Keratinocyte (primary cell): Measurements from ENCODE around the gene ETNK2. TPM values are rescaled to one million over a fixed set of nuclear protein-coding genes. Genes with fewer than 3 reads are reported as not detected.

Source experiments
- DNase-seq: peaks from one replicate; pipeline ENCODE4 v3.0.0-alpha.2; 2011; ENCODE audit warnings: low read depth, missing footprints, low spot score
- FAIRE-seq: peaks from 2 replicates; lab custom pipeline; 2011; peaks lifted over from hg19 to GRCh38; lab: Jason Lieb, UNC
- H2AFZ ChIP-seq: 2 replicates; pipeline ENCODE4 v1.6.0; 2012; ENCODE audit warnings: low read length, control low read depth, inconsistent platforms; ENCODE audit not compliant: control insufficient read depth
- H3K27ac ChIP-seq: 2 replicates; pipeline ENCODE4 v1.5.1; 2011; ENCODE audit warnings: low read length; ENCODE audit not compliant: control insufficient read depth, insufficient read depth
- H3K27me3 ChIP-seq: 3 replicates; pipeline ENCODE4 v1.6.0; 2011; ENCODE audit warnings: low read length; ENCODE audit not compliant: control insufficient read depth, insufficient read depth; ENCODE audit errors: extremely low read depth
- H3K36me3 ChIP-seq, 2 experiments: 2 replicates in 1 of 2; 3 replicates in 1 of 2; pipeline ENCODE4 v1.5.1; 2011; ENCODE audit warnings: low read length in 2 of 2, mild to moderate bottlenecking in 1 of 2; ENCODE audit not compliant: control insufficient read depth in 2 of 2, insufficient read depth in 2 of 2; ENCODE audit errors: extremely low read depth in 1 of 2
- H3K4me1 ChIP-seq: 3 replicates; pipeline ENCODE4 v1.5.1; 2011; ENCODE audit warnings: low read length; ENCODE audit not compliant: control insufficient read depth, insufficient read depth; ENCODE audit errors: extremely low read depth
- H3K4me2 ChIP-seq: 3 replicates; pipeline ENCODE4 v1.6.0; 2011; ENCODE audit warnings: low read depth, low read length; ENCODE audit not compliant: control insufficient read depth, insufficient read depth; ENCODE audit errors: extremely low read depth
- H3K4me3 ChIP-seq, 3 experiments: fragments of 200-600 bp in 1 of 3; sonication (generic) in 1 of 3; 2 replicates in 2 of 3; 3 replicates in 1 of 3; pipeline ENCODE4 v1.5.1; 2011 to 2016; ENCODE audit warnings: low read length in 3 of 3, mild to moderate bottlenecking in 3 of 3, control low read depth in 2 of 3, inconsistent platforms in 1 of 3, low read depth in 1 of 3, mixed read lengths in 1 of 3, mixed run types in 1 of 3, moderate library complexity in 1 of 3; ENCODE audit not compliant: control insufficient read depth in 2 of 3, insufficient read depth in 2 of 3; ENCODE audit errors: extremely low read depth in 1 of 3
- H3K79me2 ChIP-seq: 2 replicates; pipeline ENCODE4 v1.6.0; 2012; ENCODE audit warnings: low read length; ENCODE audit not compliant: control insufficient read depth, insufficient read depth
- H3K9ac ChIP-seq: 3 replicates; pipeline ENCODE4 v1.6.0; 2011; ENCODE audit warnings: low read length; ENCODE audit not compliant: control insufficient read depth, insufficient read depth; ENCODE audit errors: extremely low read depth
- H3K9me1 ChIP-seq: 3 replicates; pipeline ENCODE4 v1.6.0; 2011; ENCODE audit warnings: low read length; ENCODE audit not compliant: control insufficient read depth, insufficient read depth; ENCODE audit errors: extremely low read depth
- H3K9me3 ChIP-seq: 2 replicates; pipeline ENCODE4 v1.5.1; 2012; ENCODE audit warnings: low read depth, low read length; ENCODE audit not compliant: control insufficient read depth
- H4K20me1 ChIP-seq: 3 replicates; pipeline ENCODE4 v1.6.0; 2011; ENCODE audit warnings: low read length; ENCODE audit not compliant: control insufficient read depth, insufficient read depth; ENCODE audit errors: extremely low read depth
- CTCF ChIP-seq, 3 experiments: IDR thresholded peaks in 1 of 3; conservative IDR thresholded peaks in 1 of 3; optimal IDR thresholded peaks in 1 of 3; 2 replicates in 2 of 3; 3 replicates in 1 of 3; pipeline versions ENCODE3 to v1.5.1; 2011; ENCODE audit warnings: low read length in 3 of 3, mild to moderate bottlenecking in 3 of 3, moderate library complexity in 2 of 3, control low read depth in 1 of 3, inconsistent platforms in 1 of 3; ENCODE audit not compliant: insufficient read depth in 2 of 3; ENCODE audit errors: extremely low read depth in 1 of 3
- EZH2 ChIP-seq: IDR thresholded peaks from one replicate; pipeline ENCODE4 v1.6.1; 2012; ENCODE audit warnings: inconsistent platforms, mild to moderate bottlenecking, low read length, moderate library complexity
- dilution Hi-C: fragments of 300-500 bp; cut with MboI; formaldehyde crosslinking; loops from one replicate; pipeline ENCODE4 v1.7.0; 2020; ENCODE audit warnings: low sequenced_read_pairs; ENCODE audit not compliant: extremely low pct_ligation_motif_present
- polyA plus RNA-seq, 5 experiments: library from polyadenylated mRNA; depleted of rRNA in 3 of 5; stranded (reverse) in 3 of 5; stranded (forward) in 1 of 5; unstranded in 1 of 5; fragments of >200 nt; gene quantifications; 1 replicate in 1 of 5; 2 replicates in 3 of 5; 3 replicates in 1 of 5; pipeline versions ENCODE4 v1.2.1 to v1.2.3, GENCODE V29; 2011 to 2012; ENCODE audit warnings: missing spikeins in 2 of 5, low read depth in 1 of 5, low replicate concordance in 1 of 5

ETNK2 gene
- polyA plus RNA-seq, 1 donor (not counting 4 experiments of a cell fraction or from before 2014, with no cell fraction given): 18.4 TPM

- dilution Hi-C loops: no loop called here
- FAIRE-seq: no peak
- no peaks in the 10 kb centered on the region for H3K79me2 ChIP-seq
These were observed 15.9 kb upstream of the ETNK2 start for GRCh38 chr1:204167730-204168129.

GRCh38 chr1:204166219-204166618, 14.4 kb upstream of the ETNK2 start, which contains the start of gene REN:
Gene REN, minus strand, starts transcription at chr1:204166337. Its CDS starts 44 bp downstream, at chr1:204166293.
- DNase-seq: no peak
- dilution Hi-C loops: no loop called here
- Histone ChIP-seq H4K20me1 (no peaks in the 10 kb centered on the region), H3K9me1 (no peaks in the 10 kb centered on the region), H3K4me3 (no peak within 1 kb of the TSS), H2AFZ (no peak within 1 kb of the TSS), H3K27ac (no peak within 1 kb of the TSS), H3K79me2 (no peaks in the 10 kb centered on the region), H3K4me2 (no peak within 1 kb of the TSS), H3K36me3 (no peaks in the 10 kb centered on the region), H3K9me3 (peaks cover 6% of the 10 kb centered on the region), H3K27me3 (no peaks in the 10 kb centered on the region), H3K4me1 (peaks cover 13% of the 10 kb centered on the region), H3K9ac (no peak within 1 kb of the TSS)
- TF ChIP-seq CTCF (optimal IDR thresholded peaks at IDR 0.05 in 1 of 3, IDR thresholded peaks at IDR 0.05 in 1 of 3, conservative IDR thresholded peaks at IDR 0.05 in 1 of 3; ENCODE audit: extremely low read depth in 1 of 3, insufficient read depth in 2 of 3, low read length in 3 of 3): no peak
- no peak for TF ChIP-seq EZH2
- FAIRE-seq: no peak

More at GRCh38 chr1:204167730-204168129, 15.9 kb upstream of the ETNK2 start:
- Histone ChIP-seq H3K4me2 (no peak overlapping the region), H3K4me3 (no peak overlapping the region), H2AFZ (no peak overlapping the region), H3K27me3 (no peaks in the 10 kb centered on the region), H3K9ac (no peak overlapping the region), H3K4me1 (peaks cover 19% of the 10 kb centered on the region), H4K20me1 (no peaks in the 10 kb centered on the region), H3K9me3 (peaks cover 6% of the 10 kb centered on the region), H3K27ac (no peak overlapping the region), H3K9me1 (no peaks in the 10 kb centered on the region), H3K36me3 (no peaks in the 10 kb centered on the region)
- TF ChIP-seq CTCF (optimal IDR thresholded peaks at IDR 0.05 in 1 of 3, IDR thresholded peaks at IDR 0.05 in 1 of 3, conservative IDR thresholded peaks at IDR 0.05 in 1 of 3; ENCODE audit: extremely low read depth in 1 of 3, insufficient read depth in 2 of 3, low read length in 3 of 3): no peak
- no peak for TF ChIP-seq EZH2
- no peak for DNase-seq
